Right lobe of liver (tissue), 4 donors: ENCODE data around the gene ALG1.

Experiments
- CTCF ChIP-seq, 4 donors: fragments of 200-600 bp in 3 of 4; fragments of 450-650 bp in 1 of 4; IDR thresholded peaks; one replicate each; pipeline versions ENCODE4 v1.5.1 to v1.8.0; 2016 to 2022; ENCODE audit warnings: antibody characterized with exemption in 4 of 4, mild to moderate bottlenecking in 2 of 4
- POLR2A ChIP-seq: fragments of 450-650 bp; IDR thresholded peaks from one replicate; pipeline ENCODE4 v1.6.1; 2017; ENCODE audit warnings: antibody characterized with exemption, mild to moderate bottlenecking
- donor health status: DM: no; HTN: no; CAD: no.
- donor health status: DM: no; HTN: no; CAD: no.
- donor health status: DM: no; HTN: yes; CAD: no.

GRCh38 chr16:5059386-5060072, 12.1 kb upstream of the ALG1 start:
- TF ChIP-seq CTCF (IDR thresholded peaks at IDR 0.05) (no peak), POLR2A (no peak)
